22Rv1 (cell line): ENCODE measurements around the gene SMARCC2.
A peak's percentile ranks its signal among the peaks of the same experiment; 100 is the strongest.

Experiments
- H3K27ac ChIP-seq: fragments of 450-650 bp; 2 replicates; pipeline ENCODE4 v1.5.1; 2017
- CTCF ChIP-seq: fragments of 450-650 bp; IDR thresholded peaks from 2 replicates; pipeline ENCODE4 v1.5.1; 2017; ENCODE audit warnings: mild to moderate bottlenecking
- ZFX ChIP-seq: fragments of 450-650 bp; IDR thresholded peaks from 2 replicates; pipeline ENCODE4 v1.6.1; 2017; ENCODE audit warnings: antibody characterized with exemption, borderline replicate concordance

SMARCC2 gene

DNA sequence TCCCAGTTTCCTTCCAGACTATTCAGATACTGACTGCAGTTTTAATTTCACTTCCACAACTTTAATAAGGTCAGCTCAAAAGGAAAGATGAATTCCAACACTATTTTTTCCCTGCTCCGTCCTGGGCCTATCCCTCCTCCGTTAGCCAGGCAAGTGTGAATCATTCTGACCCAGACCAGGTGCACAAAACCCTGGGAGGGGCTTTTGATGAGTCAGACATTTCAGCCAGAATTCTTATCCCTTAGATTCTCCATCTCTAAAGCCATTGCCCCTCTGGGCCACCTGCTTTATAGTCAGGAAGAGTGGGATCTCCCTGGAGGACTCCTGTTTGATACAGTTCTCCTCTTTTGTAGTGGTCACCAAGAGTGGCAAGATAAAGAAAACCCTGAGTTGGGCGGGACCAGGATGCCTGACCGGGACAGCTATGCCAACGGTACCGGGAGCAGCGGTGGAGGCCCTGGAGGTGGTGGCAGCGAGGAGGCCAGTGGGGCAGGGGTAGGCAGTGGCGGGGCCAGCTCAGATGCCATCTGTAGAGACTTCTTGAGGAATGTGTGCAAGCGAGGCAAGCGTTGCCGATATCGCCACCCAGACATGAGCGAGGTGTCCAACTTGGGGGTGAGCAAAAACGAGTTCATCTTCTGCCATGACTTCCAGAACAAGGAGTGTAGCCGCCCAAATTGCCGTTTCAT lies 69.0 kb downstream of the SMARCC2 start:
- H3K27ac ChIP-seq: peak overlapping the region; percentile 99
- TF ChIP-seq ZFX: no peak
- TF ChIP-seq CTCF: no peak

- TF ChIP-seq CTCF: peak; percentile 98
- TF ChIP-seq ZFX: no peak
- peak overlapping the region; percentile 99 for H3K27ac ChIP-seq
Measured at GRCh38 chr12:56119361-56119796, 69.9 kb downstream of the SMARCC2 start.

GRCh38 chr12:56118688-56119357 lies 70.5 kb downstream of the SMARCC2 start:
- TF ChIP-seq CTCF (no peak), ZFX (no peak)
- peak overlapping the region; percentile 99 for H3K27ac ChIP-seq

- peak within 1 kb of the TSS; percentile 99 for H3K27ac ChIP-seq
- TF ChIP-seq ZFX: no peak
- TF ChIP-seq CTCF: peak; percentile 86
Measured at GRCh38 chr12:56117778-56118687, 71.2 kb downstream of the SMARCC2 start, which contains the start of gene ZC3H10. TSS of gene ZC3H10 (plus strand) at chr12:56118266. CDS start at chr12:56120563, 2,297 bp downstream.

DNA sequence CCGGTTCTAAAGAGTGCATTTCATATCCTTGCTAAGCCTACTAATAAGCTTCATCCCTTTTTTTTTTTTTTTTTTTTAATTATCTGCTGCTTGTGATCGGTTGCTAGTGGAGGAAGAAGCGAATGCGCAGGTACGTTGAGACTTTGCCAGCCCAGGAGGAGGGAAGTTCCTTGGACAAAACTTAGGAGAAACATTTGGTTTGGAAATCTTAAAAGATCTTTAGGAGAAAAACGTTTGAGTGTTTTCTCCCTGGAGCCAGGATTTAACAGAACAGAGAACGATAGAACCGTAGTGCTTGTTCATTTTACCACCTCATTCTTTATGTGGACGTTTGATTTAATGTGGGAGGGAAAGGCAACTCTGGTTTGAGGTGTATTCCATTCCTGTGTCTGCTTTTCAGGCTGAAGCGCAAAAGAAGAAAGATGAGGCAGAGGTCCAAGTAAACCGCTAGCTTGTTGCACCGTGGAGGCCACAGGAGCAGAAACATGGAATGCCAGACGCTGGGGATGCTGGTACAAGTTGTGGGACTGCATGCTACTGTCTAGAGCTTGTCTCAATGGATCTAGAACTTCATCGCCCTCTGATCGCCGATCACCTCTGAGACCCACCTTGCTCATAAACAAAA lies 72.1 kb downstream of the SMARCC2 start:
- H3K27ac ChIP-seq: peak overlapping the region; percentile 99

DNA sequence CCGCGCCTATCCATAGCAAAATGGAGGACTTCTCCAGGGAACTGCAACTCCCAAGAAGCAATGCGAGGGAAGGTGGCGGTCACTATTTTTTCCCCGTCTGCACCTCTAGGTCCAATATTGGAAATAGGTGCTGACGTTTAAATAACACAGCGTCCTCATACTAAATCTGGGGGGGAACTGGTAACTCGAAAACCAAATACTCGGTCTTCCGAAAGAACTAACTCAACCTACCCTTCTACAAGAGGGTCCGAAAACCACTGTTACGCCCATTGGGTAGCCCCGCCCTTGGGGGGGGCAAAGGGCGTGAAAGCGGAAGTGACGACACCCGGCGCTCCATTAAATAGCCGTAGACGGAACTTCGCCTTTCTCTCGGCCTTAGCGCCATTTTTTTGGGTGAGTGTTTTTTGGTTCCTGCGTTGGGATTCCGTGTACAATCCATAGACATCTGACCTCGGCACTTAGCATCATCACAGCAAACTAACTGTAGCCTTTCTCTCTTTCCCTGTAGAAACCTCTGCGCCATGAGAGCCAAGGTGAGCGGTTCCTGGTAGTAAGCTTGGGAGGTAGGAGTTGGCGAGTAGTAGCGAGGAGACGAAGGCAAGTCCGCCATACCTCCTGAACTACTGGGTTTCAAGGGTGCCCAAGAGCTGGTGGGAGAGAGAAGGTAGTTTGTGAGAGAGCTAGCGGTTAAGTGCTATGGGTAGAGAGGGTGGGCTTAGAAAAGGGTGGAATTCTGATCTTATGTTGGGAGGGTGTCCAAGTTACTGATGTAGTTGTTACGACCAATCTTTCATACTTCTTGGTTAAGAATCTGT lies 72.8 kb downstream of the SMARCC2 start, which contains the start of gene RPL41:
Gene RPL41, plus strand, starts transcription at position 367 of the 815 bp plus-strand sequence.
- TF ChIP-seq CTCF (no peak), ZFX (no peak)
- peak within 1 kb of the TSS; percentile 99 for H3K27ac ChIP-seq

DNA sequence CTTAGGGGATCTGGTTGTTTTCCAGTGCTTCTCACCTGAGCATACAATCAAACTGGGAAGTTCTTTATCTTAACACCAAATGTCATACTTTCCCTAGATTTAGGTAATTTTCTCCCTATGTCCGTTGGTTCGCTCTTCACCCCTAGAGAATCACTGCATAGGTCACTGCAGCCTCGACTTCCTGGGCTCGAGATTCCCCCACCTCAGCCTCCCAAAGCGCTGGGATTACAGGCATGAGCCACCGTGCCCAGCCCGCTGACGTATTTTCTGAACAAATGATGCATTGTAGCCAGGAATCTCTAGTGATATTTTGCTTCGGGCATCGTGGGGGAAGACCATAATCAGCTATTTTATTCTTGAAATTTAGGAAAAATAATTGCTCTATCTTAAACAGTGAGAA lies 74.0 kb downstream of the SMARCC2 start:
- H3K27ac ChIP-seq: peak overlapping the region; percentile 99

More for the DNA sequence above, 74.0 kb downstream of the SMARCC2 start:
- TF ChIP-seq ZFX (no peak), CTCF (no peak)
